ENCODE measurements around the gene EMC8.

The EMC8 gene

DNA sequence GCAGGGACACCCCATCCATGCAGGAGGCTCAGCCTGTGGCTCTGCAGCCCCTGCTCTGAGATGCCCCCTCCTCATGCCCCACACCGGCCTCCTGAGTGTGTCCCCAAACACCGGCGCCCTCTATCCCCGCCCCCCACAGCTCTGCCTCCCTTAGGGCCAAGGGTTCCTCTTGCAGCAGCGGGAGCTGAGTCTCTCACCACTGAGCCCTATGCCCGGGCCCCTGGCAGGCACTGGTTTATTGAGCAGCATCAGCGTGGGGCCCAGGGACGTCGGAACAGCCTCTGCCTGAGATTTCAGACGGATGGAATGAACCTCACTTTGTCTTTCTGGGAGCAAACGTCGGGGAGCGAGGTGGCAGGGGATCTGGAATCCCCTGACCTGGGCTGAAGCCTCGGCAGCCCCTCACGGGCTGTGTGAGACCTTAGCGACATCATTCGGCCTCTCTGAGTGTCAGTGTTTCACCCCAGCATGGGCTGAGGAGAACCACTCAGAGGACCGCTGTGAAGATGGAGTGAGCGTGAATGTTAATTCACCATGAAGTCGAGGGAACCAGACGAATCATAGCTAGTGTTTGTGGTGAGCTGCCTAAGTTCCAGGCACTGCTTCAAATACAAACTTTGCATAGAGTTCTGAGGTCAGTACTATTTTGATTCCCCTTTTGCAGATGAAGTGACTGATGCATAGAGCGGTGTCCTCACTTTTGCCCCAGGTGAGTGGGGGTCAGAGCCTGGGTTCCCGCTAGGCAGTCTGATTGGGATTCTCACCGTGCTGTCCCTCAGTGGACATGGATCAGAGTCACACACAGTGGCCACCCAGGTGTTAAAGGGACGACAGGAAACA lies 43.2 kb downstream of the EMC8 start:
- DNase-seq (ENCODE audit: low read depth in 2 of 2), result no peak

DNA sequence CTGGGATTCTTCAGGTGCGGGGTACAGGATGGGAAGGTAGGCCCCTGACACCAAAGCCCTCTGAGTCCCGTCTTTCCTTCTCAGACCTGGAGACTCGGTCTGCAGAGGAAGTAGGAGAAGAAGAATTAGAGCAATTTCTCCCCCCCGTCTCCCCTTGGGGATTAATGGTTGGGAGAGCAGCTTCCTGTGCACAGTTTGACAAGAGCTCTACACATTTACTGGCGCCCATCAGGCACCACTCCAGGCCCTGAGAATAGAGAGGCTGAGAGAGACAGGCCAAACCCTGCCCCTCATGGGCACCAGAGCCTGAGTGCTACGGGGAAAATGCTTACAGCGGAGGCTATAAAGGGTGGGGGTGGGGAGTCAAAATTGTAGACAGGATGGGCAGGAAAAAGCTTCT lies 44.9 kb downstream of the EMC8 start:
- no peak for DNase-seq (ENCODE audit: low read depth in 2 of 2)

DNA sequence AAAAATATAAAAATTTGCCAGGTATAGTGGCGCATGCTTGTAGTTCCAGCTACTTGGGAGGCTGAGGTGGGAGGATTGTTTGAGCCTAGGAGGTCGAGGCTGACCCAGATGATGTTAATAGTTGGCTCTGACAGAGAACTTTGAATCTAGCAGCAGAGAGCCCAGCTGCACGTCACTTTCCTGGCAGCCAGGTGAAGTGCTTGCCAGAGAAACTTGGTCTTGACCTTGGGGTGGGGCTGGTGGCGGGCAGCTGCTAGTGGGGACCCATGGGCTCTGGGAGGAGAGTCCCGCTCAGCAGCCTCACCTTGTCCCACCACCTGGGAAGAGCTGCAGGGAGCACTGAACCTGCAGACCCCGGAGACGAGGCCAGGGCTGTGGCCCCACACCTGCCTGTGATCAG lies 45.4 kb downstream of the EMC8 start:
- no peak for DNase-seq (ENCODE audit: low read depth in 2 of 2)

DNA sequence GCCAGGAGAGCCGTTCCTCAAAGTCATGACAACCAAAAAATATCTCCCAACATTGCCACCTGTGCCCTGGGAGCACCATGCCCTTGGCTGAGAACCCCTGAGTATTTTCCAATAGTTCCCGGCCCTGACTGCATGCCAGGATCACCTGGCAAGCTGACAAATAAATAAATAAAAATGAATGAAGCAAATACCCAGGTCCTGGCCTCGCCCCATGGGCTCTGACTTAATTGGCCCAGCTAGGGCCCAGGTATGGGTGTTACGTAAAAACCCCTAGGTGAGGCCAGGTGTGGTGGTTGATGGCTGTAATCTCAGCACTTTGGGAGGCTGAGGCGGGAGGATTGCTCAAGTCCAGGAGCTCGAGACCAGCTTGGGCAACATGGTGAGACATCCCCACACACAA lies 45.8 kb downstream of the EMC8 start:
- no peak for DNase-seq (ENCODE audit: low read depth in 2 of 2)

DNA sequence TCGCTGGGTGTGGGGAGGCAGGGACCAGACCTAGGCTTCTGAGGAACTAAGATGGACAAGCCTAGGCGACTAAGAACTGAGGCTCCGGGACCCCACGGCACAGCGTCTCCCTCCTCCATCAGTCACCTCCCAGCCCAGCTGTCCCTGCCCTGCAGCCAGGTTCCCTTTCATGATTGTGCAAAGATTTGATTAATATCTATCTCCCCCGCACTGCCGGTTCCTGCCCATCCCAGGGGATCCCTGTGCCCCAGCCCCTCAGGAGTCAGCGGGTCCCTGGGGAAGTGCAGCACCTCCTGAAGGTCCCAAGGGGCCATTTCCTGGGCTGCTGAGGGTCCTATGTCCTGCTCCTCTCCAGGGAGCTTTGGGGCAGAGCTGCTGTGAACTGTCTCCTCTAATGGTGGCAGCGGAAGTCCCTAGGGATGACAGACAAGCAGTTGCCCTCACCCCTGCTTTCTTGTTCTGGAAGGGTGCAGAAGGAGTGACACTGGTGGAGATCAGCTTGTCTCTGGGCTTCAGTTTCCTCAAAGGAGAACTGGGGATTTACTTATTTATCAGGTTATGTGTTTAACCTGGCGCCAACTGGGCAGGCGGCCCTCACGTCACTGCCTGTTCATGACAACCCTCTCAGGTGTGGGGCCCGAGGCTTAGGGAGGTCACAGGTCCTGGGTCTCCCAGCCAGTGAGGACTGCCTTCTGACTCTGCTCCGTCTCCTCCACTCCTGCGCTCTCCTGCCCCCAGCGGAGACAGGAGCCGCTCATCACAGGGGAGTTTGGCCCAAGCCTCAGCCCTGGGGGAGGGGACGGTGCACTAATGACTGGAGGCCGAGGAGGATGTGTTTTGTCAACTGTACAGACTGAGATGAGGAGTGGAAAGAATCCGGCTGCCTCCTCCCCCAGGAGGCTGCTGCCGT lies 46.6 kb downstream of the EMC8 start:
- DNase-seq (ENCODE audit: low read depth in 2 of 2), result no peak

DNA sequence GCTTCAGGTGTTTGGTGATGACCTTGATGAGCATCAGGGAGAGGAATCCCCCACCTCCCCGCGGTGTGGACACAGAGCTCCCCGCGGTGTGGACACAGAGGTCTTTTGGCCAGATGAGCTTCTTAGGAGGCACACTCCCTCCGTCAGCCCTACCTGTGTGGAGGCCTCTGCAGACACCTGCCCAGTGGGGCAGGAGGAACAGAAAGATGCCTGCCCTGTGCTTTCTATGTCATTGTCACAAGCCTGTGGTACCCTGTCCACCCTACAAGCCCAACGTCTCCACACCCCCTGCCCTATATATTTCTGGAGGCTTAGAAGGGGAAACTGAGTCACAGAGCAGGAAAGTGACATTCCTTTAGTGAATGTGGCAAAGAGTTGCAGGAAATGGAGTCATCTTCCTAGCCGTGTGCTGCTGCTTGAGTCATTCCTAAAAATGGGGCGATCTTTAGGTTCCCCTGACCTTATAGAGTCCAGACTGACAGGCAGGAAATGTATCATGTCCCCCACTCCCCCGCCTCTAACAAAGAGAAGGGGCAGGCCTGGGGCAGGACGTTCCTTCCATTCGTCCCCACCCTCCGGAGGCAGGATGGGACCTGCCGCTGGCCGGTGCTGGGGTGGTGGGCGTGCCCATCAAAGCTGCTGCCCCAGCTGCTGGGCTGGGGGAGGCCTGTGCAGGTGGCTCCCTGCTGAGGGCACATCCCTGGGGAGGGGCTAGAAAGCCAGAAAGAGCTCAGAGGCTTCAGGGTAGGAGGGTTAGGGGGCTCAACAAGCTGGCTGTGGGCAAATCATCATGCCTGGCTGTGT lies 47.4 kb downstream of the EMC8 start:
- DNase-seq (ENCODE audit: low read depth in 2 of 2), result no peak

DNA sequence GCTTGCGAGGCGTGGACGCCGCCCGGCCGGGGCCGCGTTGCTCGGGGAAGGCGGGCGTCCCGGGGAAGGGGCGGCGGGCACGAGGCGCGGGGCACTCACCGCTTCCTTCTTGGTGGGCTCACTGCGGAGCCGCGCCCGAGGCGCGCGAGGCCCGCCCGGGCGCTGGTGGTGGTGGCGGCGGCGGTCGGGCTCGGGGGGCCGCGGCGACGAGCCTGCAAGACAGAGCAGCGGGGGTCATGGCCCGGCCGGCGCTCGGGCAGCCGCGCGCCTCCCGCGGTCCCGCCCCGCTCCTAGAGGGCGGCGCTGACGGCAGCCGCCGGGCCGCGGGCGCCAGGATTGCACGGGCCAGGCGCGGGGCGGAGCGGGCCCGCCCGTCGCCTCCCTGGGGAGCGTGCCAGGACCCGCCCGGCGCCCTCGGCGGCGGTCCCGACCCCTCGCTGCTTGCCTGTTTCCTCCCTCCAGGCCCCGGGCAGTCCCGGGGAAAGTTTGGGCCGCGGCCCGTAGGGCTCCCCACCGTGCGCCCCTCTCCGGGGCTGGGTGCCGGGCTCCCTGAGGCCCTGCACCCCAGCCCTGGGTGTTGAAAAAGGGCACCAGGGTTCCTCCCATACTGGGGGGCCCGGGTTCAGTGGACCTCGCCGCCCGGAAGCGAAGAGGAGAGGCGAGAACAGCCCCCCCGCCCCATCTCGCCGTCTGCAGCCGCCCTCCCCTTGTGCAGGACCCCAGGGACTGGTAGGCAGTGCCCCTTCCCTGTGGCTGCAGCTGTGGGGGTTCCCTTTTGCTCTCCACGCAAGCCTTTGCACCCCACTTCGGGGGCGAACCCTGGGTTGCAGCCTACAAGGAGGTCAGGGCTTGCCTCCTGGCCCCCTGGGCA lies 48.3 kb downstream of the EMC8 start, which contains the start of gene C16orf74:
Gene C16orf74 (minus strand): TSS at position 270 of the 871 bp plus-strand sequence. CDS start 15,879 bp downstream, outside the sequence.
- DNase-seq (ENCODE audit: low read depth in 2 of 2), result peak in 1 of 2 donors; percentile 8

DNA sequence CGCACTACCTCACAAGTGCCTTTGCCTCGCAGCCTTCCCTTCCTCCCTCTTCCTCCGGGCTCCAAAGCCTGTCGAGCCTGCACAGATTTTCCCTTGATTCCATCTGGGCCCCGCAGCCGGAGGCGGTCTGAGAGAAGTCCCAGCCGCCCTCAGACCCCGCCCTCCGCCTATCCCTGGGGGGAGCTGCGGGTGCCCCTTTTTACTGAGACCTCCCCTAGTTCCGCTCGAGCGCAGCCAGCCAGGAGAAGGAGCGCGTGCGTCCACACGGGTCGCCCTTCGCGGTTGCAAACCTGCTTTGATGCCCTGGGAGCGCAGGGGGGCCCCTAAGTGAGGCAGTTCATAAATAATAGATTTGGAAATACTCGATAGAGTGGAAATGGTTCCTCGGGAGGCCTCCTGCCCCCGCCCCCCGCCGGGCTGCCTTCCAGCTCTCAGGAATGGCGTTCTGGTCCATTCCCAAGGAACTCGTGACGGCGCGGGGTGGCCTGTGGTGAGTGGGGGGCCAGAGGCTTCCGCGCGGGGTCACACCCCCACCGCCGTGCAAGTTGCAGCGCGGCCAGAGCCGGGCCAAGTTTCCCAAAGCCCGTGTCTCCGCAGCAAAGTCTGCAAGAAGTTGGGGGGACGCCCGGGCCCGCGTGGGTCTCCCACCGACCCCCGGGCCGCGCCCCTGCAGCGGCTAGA lies 49.1 kb downstream of the EMC8 start:
- peak in 1 of 2 donors; percentile 16 for DNase-seq (ENCODE audit: low read depth in 2 of 2)

DNA sequence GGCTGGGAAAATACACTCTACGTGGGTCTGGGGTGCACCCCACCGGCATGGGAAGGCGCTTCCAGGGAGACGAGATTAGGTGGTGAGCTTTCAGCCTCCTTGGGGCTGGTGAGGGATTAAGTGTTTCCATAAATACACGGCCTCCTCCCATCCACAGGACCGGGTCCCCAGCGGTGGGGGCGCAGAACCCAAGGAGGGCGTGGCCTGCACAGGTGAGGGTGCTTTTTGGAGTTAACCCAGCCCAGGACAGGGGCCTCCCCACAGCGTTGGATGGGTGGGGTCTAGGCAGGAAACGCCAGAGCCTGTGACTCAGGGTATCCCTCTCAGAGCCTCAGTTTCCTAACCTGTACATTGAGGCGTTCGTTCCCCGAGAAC lies 49.6 kb downstream of the EMC8 start:
- DNase-seq (ENCODE audit: low read depth in 2 of 2), result no peak

DNA sequence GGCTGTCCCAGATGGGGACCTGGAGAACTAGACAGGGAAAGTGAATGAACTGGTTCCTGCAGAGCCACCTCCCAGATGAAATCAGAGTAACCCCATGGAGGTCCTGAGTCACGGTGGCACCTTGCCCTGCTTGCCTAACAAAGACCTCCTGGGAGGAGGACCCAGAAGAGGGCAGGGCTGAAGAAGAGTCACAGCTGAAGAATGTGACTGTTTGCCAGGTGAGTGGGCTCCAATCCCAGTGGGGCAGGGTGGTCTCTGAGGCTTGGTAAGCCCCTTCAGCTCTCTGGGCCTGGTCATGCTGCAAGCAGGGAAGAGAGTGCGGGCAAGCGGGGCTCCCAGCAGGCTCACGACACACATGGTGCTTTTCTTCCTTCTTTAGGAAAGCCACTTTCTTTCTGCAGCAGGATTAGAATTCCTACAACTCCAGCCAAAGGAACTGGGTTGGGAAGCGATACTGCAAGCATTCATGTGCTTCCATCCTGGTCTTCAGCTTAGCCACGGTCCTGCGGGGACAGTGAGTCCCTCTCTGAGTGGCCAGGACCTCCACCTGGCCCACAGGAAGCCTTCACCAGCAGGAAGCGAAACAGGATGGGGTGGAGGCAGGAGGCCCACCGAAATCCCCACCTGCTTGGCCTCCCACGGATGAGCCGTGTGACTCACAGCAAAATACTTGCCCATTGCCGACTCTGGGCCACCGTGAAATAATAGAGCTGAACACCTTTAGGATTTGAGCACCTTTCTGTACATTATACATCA lies 52.7 kb downstream of the EMC8 start:
- DNase-seq (ENCODE audit: low read depth in 2 of 2), result peak in 1 of 2 donors; percentile 11

DNA sequence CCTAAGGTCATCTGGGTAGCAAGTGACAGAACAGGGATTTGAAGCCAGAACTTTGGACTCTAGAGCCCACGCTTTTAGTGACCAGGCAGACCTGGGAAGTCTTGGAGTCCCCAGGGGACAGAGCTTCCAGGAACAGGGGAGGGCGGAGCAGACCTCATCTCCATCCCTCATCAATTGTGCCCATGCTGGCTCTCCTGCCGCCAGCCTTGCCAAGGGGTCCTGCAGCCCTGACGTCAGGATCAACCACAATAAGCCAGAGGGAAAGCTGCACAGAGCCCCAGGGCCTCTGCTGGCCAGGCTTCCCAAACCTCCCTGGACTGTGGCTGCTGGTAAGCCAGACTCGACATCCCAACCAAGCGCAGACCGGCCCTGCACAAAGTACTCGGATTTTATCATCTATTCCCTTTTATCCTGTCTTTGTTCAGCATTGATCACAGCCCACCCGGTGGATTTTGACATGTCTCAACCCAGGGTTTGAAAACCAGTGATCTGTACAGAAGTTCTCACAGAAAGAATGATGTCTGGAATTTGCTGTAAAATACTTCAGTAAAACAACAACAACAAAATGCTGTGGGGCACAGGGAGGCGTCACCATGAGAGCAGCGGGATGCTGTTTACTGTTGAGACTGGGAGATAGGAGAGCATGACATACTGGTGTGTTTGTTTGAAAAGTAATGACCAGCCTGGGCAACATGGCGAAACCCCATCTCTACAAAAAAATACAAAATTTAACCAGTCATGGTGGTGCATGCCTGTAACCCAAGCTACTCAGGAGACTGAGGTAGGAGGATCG lies 60.2 kb downstream of the EMC8 start:
- DNase-seq (ENCODE audit: low read depth in 2 of 2), result no peak

DNA sequence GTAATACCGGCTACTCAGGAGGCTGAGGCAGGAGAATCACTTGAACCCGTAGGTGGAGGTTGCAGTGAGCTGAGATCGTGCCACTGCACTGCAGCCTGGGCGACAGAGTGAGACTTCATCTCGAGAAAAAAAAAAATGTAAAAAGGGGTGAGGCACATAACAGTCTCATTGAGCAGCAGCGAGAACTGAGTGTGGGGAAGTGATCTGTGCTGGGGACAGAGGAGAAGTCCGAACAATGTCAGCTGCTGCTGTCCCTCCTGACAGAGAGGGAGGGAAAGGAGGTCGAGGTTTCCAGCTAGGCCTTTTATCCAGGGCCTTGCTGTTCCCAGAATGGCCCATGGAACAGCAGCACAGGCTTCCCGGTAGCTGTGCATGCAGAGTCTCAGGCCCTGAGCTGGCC lies 62.4 kb downstream of the EMC8 start:
- no peak for DNase-seq (ENCODE audit: low read depth in 2 of 2)

DNA sequence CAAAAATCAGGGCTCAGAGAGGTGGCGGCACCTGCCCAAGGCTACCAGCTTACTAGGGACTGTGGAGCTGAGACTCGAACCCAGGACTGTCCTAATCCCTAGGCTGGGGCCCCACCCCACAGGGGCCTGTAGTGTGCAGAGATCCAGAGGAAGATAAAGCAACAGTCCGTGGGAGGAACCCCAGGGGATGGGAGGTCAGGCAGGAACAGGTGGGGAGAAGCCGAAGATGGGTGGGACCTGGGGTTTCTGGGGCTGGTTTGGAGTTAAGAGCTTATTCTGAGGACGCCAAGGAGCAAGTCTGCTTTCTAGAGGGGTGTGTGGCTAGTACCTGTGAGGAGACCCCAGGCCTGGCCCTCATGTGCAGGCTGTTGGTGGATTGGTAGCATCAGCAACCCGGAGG lies 63.4 kb downstream of the EMC8 start:
- no peak for DNase-seq (ENCODE audit: low read depth in 2 of 2)

DNA sequence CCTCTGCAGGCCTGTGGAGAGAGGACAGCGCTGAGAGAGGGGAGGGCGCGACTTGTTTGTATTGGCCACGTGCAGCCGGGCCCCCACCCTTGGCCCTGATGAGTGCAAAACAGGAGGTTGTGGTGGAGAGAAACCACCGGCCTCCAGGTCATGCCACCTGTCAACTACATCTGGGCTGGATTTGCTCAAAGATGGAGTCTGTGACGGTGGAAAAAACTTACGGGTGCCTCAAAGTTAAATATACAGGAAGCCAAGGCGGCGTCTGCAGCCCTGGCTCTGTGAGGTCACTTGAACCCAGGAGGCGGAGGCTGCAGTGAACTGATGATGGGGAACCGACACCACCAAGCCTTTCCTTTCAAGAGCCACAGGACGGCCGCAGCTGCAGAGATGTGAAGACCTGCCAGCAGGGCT lies 64.1 kb downstream of the EMC8 start:
- peak in 1 of 2 donors; percentile 26 for DNase-seq (ENCODE audit: low read depth in 2 of 2)

DNA sequence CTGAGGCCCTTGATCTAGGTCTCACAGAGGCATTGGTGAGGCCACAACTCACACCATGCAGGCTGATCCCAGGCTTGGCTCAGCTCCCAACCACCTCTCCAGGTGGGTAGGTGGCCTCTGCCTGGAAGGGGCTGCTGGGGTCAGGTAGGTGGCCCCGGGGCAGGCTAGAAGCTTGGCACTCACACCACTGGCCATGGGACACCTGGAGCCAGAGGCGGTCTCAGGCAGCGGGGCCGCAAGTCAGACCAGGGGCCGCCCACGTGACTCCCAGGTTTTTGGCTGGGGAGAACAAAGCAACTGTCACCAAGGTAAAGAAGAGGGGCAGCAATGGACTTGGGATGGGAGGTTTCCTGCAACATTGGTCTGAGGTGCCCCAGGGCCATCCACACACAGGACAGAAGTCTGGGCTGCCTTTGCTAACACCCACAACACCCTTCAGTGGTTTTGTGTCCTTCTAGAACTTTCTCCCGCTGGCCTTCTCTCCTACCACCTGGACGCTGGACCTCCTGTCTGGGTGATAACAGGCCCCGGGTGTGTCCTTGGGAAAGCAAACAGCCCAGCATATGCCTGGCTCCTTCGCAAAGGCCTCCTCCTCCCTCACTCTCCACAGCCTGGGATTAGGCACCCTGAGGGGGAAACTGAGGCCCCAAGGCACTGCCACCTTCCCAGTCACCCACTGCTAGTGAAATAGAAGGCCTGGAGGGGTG lies 64.9 kb downstream of the EMC8 start:
- no peak for DNase-seq (ENCODE audit: low read depth in 2 of 2)

DNA sequence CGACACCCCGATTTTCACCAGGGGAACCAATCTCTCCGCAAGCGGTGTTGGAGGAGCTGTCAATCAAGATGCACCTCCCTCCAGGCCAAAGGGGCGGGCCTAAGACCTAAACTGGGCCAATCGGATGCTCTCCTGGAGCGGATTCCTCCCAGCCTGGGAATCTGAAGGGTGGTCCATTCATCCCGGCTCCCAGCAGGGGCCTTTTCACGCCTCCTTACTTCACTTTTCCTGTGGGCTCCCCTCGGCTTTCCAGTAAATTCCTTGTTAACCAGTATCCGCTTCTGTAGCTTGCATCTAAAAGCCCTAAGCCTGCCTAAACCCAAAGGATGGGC lies 65.5 kb downstream of the EMC8 start:
- no peak for DNase-seq (ENCODE audit: low read depth in 2 of 2)

DNA sequence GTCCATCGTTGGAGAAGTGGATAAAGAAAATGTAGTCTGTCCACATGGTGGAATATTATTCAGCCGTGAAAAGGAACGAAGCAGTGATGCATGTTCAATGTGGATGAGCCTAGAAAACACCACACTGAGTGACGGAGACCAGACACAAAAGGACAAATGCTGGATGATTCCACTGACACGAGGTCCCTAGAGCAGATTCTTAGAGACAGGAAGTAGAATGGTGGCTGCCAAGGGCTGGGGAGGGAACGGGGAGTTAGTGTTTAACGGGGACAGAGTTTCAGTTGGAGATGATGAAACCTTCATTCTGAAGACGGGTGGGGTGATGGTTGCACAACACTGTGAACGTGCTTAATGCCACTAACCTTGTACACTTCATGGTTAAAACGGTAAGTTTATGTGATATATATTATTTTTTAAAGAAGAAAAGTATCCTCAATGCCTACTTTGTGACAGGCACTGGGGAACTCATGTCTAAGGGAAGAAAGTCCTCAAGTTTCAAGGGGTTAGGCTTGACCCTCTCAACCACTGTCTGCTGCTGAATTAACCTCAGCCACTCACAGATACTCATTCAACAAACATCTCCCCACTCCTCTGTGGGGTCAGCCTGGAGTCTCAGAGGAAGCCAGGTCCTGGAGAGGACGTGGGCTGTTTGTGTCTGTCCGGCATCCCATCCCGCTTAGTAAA lies 66.0 kb downstream of the EMC8 start:
- DNase-seq (ENCODE audit: low read depth in 2 of 2), result no peak

DNA sequence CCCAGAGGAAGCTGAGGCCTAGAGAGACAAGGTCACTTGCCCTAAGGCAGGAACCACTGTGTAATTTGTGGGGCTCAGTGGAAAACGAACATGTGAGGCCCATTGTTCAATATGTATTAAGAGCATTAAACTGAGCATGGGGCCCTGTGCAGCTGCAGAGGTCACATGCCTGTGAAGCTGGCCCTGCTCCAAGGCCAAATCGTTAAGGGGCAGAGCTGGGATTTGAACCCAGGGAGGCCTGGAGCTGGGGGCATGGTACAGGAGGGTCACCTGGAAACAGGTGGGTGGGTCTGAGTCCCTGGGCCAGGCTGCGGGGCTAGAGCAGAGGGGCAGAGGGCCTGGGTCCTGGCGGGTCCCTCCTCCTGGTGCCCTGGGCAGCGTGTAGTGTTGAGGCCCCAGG lies 68.2 kb downstream of the EMC8 start:
- no peak for DNase-seq (ENCODE audit: low read depth in 2 of 2)
